NCI-H446 (cell line): Measurements from ENCODE around the gene ARMC12.
"Not testable (repeated sequence)": the region's sequence is repeated elsewhere in the genome, so short reads cannot be mapped to it uniquely, and the experiment has no call there.

Source experiments
- DNase-seq, 2 experiments: peaks; one replicate each; lab custom pipeline; 2025; lab: John Stamatoyannopoulos, UW

ARMC12 gene

DNA sequence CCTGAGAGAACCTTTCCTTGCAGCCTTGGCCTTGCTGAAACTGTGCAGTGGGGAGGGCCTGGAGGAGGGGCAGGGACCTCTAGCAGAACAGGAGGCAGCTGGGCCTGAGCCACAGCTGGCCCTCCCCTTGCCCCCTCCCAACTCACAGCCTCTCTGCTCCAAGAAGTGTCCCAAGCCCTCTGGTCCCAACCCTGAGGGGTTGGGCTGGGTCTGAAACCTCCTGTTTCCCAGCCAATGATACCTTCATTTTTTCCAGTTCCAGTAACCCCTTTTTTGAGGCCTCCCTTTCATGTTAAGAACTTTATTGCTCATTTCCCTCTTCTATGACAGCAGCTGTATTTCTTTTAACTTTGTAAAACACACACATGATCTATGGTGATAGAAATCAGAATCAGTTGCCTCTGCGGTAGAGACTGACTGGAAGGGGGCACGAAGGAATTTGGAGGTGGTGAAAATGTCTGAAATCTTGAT lies 17.9 kb upstream of the ARMC12 start:
- no peak for DNase-seq

DNA sequence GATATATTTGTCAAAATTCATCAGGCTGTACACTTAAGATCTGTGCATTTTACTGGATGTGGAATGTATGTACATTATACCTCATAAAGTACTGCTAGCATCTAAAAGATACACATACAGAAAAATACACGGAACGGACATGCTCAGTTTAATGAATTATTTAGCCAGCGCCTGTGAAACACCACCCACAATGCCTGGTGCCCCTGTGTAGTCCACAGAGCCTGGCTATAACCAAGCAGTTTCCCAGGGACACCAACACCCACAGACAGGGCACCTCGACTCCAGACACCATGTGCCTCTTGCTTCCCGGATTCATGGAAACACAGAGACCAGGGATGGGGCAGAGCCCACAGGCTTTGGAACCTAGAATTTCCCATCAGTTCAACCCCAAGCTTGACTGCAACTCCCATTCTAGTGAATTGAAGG lies 17.4 kb upstream of the ARMC12 start:
- DNase-seq = no peak

DNA sequence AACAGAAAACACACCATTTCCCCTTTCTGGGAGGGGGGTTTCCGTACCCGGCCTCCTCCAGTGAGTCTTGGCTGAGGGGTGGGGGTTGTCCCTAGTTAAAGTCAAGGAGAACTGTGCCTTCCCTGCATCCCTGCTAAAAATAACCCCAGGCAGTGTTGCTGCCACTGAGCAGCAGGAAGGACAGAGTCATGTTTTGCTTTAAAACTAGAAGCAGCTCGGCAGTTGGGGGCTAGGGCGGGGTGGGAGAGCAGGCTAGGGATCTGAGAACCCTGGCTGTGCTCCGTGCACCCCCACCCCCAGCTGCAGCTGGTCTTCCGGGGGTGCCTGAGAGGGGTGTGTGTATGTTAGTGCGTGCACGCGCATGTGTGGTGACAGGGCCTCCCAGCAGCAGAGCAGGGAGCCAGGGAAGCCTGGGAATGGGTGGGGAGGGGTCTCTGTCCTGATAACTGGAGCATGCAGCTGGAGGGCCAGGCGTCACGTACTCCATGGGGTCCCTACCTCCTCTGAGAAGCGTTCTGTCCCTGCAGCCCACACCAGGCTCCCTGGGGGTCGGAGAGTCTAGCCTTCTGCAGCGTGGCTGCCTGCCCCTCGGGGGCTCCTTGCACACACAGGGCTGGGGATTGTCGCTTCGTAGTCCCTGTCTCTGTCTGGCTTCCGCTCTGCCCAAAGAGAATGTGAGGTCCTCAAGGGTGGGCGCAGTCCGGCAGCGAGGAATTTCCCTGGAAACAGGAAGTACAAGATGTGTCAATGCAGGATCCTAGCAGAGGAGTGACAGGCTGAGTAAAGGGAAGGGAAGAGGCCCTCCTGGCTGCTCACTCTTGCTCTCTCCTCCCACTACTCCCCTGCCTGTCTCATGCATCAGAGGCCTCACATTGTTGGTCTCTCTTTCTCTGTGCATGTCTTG lies 16.8 kb upstream of the ARMC12 start:
- no peak for DNase-seq

DNA sequence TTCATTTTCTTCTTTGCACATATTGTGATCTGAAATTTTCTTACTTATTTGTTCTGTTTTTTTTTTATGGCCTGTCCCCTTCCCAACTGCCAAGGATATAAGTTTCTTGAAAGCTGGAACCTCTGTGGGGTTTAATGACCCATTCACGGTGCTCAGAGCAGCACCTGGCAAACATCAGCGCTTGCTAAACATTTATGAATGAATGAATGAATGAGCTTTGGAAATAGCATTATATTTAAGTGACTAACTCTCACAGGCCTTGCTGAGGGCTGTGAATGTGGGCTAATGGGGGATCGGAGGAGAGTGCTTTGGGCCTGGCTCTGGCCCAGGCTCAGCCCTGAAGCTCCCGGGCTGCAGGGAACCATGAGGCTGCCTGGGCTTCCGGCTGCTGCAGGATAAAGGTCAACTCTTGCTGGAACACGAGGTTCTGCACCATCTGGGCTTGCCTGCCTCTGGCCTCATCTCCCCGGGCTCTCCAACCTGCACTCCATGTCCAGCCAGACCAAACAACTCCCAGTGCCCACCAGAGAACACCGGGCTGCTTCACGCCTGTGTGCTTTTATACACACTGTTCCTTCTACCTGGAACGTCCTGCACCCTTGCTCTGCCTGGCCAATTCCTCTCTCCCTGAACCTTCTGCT lies 14.6 kb upstream of the ARMC12 start:
- DNase-seq = no peak

DNA sequence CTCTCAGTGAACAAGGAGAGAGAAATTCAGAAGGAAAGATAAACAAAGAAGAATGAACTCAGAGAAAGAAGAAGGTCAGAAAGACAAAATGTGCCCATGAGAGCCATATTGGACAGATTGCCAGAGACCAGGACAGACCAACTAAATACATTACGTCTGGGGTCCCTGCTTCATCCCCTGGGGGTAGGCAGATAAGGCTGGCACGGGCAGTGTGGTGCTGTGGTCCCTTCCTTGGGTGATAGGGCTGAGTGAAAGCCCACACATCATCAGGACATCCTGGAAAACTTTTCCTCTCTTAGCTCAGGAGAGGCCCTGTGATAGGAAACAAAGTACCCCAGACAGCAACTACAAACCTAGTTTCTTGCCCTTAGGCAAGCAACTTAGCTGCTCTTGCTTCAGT lies 13.2 kb upstream of the ARMC12 start:
- DNase-seq = no peak

DNA sequence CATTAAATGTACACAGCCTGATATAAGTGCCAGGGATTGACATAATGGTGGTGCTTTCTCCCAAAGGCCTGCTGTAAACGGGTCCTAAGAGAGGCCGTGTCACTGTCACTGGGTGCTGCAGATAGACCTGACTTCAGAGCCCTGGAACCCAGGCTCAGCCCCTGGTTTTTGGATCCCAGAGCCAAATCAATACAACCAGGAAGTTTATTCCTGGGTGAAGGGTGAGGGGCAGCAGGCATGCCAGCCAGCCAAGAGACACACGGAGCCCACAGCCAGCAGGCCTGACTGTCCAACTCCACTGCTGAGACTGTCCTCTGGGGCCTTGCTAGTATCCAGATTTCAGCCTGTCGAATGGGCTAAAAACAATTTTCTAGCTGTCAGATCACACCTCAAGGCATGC lies 12.8 kb upstream of the ARMC12 start:
- no peak for DNase-seq

DNA sequence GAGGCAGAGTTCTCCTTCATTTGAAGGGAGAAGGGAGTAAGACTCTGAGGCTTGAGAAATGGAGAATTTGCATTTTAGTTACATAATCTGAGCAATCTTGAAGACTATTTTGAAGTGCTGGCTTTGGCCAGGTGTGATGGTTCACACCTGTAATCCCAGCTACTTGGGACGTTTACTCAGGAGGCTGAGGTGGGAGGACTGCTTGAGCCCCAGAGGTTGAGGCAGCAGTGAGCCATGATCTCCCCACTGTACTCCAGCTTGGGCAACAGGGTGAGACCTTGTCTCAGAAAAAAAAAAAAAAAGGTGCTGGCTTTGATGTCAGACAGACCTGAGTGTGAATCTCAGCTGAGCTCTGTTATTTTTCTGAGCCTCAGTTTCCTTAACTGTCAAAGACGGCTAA lies 12.4 kb upstream of the ARMC12 start:
- DNase-seq = no peak

DNA sequence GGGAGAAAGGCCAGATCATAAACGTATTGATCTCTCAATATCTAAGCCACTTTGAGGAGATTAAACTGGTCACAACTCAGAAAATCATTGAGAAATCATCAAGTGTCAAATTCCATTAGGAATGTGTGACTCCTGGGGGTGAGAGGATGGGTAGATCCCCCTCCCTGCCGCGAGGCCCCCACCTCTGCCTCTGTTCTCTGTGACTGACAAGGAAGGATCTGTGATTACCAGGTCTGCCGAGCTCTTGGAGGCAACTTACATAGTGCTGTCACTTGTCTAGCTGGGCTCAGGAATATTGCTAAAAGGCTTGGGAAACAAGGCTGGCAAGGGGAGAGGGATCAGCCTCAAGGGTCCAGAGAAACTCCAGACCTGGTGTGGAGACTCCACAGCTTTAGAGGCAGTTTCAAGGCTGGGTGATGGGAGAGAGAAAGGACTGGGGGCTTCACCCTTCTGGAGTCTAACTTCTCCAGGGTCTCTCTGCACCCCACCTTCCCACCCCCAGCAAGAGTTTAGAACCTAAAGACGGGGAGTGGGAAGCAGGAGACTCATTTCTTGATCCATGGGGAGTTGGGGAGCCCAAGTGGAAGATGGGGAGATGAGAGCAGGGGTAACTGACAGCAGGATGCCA lies 11.6 kb upstream of the ARMC12 start:
- no peak for DNase-seq

DNA sequence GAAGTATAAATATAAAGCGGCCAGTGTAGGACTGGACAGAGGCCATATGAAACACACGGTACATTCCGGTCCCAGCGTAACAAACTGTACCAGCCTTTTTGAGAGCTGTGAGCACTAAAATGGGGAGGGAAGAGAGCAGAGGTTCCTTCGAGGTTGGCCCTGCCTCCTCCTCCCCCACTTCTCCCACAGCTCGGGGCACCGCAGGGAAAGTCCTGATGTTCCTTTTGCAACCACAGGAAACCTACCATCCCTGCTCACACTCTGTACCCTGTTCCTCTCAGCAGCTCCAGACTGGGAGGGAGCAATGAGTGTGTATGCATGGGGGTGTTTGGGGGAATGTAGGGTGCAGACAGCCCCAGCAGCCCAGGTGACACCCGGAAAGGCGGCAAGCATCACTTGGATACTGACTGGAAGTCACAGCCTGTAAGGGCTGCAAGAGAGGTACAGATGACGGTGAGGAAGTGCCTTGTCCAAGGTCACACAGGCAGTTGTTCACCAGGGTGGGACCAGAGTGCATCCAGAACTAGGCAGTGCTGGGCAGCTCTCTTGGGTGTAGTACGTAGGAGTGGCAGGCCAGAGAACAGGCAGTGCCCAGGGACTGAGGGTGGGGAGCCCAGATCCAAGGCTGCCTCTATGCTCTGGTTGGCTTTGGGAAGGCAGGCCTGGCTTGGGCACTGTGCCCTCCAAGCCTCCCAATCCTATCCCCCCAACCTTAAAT lies 11.0 kb upstream of the ARMC12 start:
- no peak for DNase-seq

DNA sequence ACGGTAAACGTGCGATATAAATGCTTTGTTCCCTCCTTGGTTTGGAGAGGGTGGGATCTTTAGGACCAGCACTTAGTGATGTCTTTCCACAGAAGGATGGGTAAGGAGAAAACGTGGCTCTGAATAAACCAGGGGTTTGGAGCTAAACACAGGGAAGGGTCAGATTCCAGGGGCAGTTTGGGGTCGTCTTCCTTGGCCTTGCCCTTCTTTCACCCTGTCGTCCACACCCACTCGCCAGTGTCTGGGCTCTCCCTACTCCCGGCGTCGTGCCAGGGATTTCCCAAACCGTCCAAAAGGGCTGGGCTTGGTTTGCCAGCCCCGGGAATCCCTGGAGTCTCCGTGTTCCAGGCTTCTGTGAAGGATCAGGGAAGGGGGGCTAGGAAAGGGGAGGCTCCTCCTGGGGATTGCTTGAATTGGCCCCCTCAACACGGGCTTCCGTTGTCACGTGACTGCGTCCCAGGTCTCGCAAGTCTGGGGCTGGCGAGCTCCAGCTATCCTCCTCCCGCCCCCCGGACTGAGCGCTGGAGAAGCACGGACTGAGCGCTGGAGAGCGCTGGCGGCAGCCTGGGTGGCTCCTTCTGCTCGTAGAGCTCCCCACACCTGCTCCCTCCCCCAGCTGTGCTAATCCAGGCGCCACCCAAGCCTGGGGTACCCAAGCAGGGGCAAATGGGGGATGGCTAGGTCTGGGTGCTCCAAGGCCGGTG lies 9.4 kb upstream of the ARMC12 start:
- DNase-seq = peak; percentile 53 to 76

DNA sequence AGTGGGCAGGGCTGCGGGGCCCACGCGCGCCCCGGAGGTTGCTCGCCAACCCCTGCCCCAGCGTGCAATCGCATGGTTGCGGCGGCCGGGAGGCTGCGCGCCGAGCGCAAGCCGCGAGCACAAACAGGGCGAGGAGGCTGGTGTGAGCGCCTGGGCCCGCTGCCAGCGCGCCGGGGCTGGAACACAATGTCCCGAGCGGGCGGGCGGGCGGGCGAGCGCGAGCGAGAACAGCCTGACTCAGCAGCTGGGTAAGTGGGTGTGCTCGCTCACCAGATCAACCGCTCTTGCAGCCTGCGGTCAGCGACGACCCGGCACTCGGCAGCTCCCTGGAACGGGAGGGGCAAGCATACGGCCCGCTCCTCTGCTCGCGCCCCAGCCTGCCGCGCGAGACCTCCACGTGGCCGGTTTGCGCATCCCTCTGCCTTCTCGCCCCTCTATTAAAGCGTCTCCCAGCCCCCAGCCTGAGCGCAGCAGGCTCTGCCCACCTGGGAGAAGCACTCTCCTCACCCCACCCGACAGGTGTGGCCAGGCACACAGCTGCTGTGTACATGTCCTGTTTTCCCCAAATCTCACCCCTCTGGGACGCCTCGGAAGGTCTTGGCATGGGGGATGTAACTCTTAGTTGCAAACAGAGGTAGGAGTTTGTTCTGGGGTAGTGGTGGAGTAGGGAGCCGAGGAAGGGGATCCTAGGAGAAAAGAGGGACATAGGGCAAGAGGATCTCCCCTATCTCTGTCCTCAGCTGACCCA lies 8.7 kb upstream of the ARMC12 start:
- DNase-seq = peak; percentile 43 to 88

DNA sequence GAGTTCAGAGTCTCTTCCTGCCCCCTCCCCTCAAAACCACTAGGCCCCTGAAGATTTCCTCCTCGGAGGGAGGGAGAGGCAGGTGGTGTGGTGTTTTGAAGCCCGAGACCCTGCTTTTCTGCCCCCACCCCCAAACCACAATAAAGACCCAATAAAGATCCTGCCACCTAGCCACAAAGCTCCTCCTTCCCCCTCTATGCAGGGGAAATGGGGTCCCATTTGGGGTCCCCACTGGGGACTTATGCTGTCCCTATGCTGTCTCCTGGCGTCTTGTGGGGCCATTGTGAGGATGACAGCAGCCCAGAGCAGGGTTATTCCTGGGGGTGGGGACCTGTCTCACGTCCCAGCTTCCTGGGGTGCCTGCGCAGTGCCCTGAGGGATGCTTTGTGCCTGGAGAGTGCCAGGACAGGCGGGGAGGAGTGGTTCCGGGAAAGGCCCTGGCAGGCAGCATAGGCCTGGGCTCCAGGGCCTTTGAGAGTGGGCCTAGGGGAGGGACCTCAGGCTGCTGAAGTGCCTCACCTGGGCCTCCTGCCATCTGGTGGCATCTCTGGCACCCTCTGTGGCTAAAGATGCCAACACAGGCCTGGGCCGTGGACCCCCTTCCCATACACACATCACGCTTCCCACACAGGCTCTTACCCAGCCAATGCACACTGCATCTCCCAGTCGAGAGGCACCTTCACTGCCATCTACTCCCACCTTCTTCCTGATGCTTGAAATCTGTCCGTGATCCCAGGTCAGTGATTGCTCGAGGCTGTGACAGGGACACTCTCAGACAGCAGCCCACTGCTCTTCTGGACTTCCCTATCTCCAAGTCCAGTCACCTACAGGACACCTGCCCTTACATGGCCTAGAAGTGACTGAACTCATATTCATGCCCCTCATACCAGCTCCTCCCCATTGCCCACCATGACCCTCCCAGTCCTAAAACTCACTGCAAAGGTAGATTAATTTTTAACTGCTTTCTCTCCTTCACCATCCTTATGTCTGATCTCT lies 7.9 kb upstream of the ARMC12 start:
- DNase-seq = no peak

DNA sequence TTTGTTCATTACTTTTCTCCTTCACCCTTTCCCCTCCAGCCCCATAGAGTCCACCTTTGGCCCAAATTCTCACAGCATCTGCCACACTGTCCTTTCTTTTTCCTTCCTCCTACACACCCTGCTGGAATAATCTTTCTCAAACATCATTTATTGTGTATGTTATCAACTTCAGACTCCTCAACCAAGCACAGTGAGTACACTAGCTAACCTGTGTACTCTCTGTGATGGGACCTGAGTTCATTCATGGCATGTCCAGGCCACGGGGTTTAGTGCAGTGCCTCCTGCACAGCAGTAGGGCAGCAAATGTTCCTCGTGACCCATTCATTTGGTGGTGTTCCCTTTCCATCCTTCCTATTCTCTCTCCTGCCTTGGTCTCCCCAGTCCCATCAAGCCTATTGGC lies 7.1 kb upstream of the ARMC12 start:
- DNase-seq = no peak

DNA sequence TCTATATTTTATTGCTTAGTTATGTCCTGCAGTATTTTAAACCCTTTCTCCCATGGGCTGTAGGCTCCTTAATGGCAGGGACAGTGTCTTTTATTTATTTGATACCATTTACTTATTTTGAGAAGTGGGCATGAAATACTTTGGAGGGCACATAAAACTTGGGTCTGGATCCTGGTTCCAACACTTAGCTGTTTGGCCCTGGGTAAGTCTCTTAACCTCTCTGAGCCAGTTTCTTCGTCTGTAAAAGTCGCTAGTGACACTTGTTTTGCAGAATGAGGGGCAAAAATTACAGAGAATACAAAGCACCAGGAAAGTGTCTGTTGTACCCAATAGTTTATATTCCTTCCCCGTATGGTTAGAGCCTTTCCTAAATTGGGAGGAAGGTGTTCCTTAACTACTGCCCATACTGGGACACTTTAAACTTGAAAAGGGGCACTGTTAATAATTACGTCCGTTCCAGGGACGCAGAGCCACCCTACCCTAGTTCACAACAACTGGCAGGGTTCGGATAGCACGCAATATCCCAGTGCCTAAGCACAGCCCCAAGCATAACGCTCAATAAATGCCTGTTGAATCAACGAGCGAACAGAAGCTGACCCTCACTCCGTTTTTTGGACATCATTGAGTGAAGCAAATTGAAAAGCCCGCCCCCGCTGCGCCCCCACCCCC lies 6.0 kb upstream of the ARMC12 start:
- DNase-seq = no peak

DNA sequence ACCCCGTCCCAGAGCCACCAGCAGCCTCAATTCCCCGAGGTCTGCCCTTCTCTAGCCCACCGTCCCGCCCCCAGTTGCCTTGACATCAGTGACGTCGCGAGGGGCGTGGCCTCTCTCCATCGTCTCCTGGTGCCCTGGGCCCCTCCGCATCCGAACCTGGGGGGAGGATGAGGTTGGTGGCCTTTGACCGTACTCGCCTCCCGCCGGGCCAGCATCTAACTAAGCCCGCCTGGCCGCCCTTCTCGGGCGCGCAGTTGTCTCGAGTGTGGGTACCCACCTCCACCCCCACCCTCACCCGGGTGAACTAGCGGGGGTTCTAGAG lies 5.5 kb upstream of the ARMC12 start:
- peak; percentile 79 to 90 for DNase-seq

DNA sequence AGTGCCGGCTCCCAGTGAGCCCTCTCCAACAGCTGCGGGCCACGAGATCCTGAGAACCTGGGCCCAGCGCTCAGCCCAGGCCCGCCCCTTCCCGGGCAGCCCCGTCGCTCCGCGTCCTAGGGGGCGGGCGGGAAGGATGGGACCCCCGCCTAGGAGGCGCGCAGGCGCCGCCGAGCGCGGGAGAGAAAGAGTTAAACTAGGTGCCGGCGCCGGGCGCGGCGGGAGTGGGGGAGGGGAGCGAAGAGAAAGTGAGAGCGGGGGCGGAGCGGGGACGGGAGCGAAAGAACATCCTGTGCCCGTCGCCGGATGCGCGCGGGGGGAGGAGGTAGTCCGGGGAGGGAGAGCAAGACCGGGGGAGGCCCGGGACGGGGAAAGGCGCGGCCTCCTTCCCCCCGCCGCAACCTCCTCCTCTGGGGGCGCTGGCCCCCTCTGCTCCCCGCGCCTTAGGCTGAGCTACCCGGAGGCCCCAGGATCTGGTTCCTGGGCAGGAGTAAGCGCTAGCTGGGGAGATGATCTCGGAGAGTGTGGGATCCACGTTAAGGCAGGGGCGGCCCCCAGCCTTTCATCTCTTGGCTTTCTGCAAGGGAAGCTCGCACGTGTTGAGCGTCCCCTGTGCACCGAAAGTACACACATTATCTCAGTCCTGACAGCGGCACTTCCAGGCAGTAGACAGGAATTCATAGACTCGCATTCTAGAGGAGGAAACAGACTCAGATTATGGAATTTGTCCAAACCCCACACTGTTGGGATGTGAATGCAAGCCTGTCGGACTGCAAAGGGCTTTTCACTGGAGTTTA lies 4.9 kb upstream of the ARMC12 start:
- peak; percentile 55 to 71 for DNase-seq

DNA sequence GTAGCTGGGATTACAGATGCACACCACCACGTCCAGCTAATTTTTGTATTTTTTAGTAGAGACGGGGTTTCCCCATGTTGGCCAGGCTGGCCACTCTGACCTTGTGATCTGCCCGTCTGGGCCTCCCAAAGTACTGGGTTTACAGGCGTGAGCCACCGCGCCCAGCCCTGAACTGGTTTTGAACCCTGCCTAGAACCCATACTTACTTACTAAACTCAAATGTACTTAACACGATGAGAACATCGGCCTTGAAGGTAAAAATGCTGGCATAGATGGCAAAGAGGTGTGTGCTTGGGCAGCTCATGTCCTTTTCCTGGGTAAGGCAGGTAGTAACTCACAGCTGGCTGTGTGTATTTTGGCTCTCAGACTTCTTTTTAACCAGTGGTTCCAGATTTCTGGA lies 3.2 kb upstream of the ARMC12 start:
- no peak for DNase-seq

DNA sequence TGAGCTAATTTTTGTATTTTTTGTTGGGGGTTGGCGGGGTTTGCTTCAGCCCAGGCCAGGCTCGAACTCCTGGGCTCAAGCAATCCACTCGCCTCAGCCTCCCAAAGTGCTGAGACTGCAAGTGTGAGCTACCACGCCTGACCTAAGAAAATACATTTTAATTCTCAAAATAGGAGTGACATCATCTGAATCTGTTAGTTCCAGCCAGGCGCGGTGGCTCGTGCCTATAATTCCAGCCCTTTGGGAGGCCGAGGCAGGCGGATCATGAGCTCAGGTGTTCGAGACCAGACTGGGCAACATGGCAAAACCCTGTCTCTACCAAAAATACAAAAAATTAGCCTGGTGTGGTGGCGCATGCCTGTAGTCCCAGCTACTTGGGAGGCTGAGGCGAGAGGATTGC lies 2.5 kb upstream of the ARMC12 start:
- not testable (repeated sequence) for DNase-seq
